Activated CD8-positive, alpha-beta memory T cell treated with anti-CD3 and anti-CD28 coated beads, Interleukin-2, amount 10 ng/mL, durations not matched to agents 7 days and 5 days (primary cell): ENCODE measurements around the gene ASTN1. TPM values are rescaled to one million over a fixed set of nuclear protein-coding genes. Genes with fewer than 3 reads are reported as not detected.

Experiments
- ATAC-seq: fragments of 150-1000 bp; cut with Tn5 transposase; one replicate; pipeline ENCODE4 v1.10.0; 2021; ENCODE audit warnings: moderate library complexity
- CTCF ChIA-PET: fragments of 350-600 bp; sonication (Branson Sonifier 250); formaldehyde crosslinking; loops from one replicate; lab custom pipeline; 2021; ENCODE audit warnings: antibody characterized with exemption; lab: Charles Lee
- DNase-seq: peaks from one replicate; pipeline ENCODE4 v3.0.0-alpha.2; 2020
- H3K27ac Mint-ChIP-seq: one replicate; pipeline ENCODE4 v1.8.0; 2021; ENCODE audit warnings: mild to moderate bottlenecking, mixed read lengths
- H3K27me3 Mint-ChIP-seq: one replicate; pipeline ENCODE4 v1.8.0; 2021; ENCODE audit warnings: mixed read lengths
- H3K36me3 Mint-ChIP-seq: one replicate; pipeline ENCODE4 v1.8.0; 2021; ENCODE audit warnings: mild to moderate bottlenecking, mixed read lengths
- H3K4me1 Mint-ChIP-seq: one replicate; pipeline ENCODE4 v1.8.0; 2021; ENCODE audit warnings: mixed read lengths
- H3K4me3 Mint-ChIP-seq: one replicate; pipeline ENCODE4 v1.8.0; 2021; ENCODE audit warnings: mild to moderate bottlenecking, moderate library complexity, mixed read lengths
- H3K9me3 Mint-ChIP-seq: one replicate; pipeline ENCODE4 v1.8.0; 2022; ENCODE audit warnings: low read depth, mixed read lengths
- total RNA-seq, 2 experiments: library from RNA; stranded (reverse); gene quantifications; one replicate each; pipeline ENCODE4 v1.2.3, GENCODE V29; 2021

The ASTN1 gene
- total RNA-seq, 2 experiments from 2014 or later: not detected

DNA sequence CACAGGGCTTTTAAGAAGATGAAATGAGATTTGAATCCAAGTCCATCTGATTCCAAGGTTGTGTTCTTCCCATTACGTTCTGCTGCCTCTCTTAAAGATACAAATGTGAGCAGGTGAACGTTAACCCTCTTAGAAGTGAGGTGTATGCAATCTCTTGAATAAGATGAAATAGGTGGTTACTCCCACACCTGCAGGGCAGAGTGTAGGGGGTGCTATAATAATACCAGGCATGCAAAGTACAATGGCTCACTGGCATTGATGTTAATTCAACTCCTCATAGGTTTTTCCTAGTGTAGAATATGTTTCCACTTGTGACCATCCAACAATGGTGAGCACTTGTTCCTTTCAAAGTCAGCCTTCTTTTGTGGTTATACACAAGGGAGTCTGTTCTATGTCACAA lies 163.0 kb downstream of the ASTN1 start:
- DNase-seq (no peak), ATAC-seq (no peak)
- H3K27me3 Mint-ChIP-seq: no peaks in the 10 kb centered on the region
- no peaks in the 10 kb centered on the region for H3K4me1 Mint-ChIP-seq
- CTCF ChIA-PET: no interaction called here
- H3K27ac Mint-ChIP-seq: no peak overlapping the region
- H3K36me3 Mint-ChIP-seq: no peaks in the 10 kb centered on the region
- H3K9me3 Mint-ChIP-seq: no peaks in the 10 kb centered on the region
- H3K4me3 Mint-ChIP-seq: no peak overlapping the region

DNA sequence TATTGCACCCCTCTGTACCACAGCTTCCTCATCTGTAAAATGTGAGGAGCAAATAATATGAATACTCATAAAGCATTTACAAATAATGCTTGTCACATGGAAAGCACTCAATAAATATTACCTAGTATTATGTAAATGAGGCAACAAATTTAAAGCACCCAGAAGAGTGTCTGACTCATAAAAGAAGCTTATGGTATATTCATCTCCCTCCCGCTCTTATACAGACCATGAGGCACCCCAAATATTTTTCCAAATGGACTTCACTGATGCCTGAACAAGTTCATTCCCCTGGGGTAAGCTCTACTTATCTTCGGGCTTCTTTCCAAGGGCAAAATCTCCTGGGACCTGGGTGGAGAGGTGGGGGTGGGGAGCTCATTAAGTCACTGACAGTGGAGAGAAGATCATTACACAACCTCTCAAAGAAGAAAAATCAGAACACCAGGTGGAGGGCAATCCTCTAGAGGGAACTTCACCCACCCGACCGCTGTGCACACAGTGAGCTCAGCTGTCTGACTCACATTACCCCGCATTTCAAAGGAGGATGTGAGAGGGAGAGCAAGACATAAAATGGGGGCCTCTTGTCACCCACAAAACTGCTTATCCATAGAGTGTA lies 166.2 kb downstream of the ASTN1 start:
- Mint-ChIP-seq H3K4me3 (no peak overlapping the region), H3K4me1 (no peaks in the 10 kb centered on the region), H3K27me3 (no peaks in the 10 kb centered on the region), H3K9me3 (no peaks in the 10 kb centered on the region), H3K36me3 (no peaks in the 10 kb centered on the region), H3K27ac (no peak overlapping the region)
- ATAC-seq (no peak), DNase-seq (no peak)
- CTCF ChIA-PET: no interaction called here

DNA sequence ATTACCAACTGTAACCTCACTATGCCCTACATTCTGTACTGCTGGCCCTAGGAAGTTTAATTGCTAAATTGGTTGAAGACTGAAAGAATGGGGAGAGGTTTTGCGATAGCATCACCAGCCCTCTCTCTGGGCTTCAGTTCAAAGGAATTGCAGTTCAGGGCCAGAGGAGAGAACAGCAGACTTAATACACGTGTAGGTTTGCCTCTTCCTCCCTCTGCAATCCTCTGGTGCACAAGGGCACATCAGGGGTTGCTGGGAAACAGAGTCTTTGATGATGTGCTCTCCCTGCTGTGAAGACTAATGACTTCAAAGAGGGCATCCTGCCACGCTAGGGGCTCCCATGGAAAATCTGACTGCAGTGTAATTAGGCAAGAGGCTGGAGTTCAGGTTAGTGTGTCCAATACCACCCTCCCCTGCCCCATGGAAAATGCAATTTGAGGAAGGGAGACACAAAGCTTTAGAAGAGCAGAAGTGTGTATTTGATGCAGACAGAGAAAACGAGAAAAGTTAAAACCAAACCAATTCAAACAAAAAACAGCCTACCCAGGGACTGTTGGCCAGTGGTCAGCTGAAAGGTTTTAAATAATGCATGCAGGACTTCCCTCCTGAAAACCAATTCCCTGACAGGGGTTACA lies 167.9 kb downstream of the ASTN1 start:
- H3K9me3 Mint-ChIP-seq: no peaks in the 10 kb centered on the region
- CTCF ChIA-PET: no interaction called here
- H3K27me3 Mint-ChIP-seq: no peaks in the 10 kb centered on the region
- H3K36me3 Mint-ChIP-seq: no peaks in the 10 kb centered on the region
- no peak for ATAC-seq
- no peaks in the 10 kb centered on the region for H3K4me1 Mint-ChIP-seq
- H3K4me3 Mint-ChIP-seq: no peak overlapping the region
- H3K27ac Mint-ChIP-seq: no peak overlapping the region
- no peak for DNase-seq

DNA sequence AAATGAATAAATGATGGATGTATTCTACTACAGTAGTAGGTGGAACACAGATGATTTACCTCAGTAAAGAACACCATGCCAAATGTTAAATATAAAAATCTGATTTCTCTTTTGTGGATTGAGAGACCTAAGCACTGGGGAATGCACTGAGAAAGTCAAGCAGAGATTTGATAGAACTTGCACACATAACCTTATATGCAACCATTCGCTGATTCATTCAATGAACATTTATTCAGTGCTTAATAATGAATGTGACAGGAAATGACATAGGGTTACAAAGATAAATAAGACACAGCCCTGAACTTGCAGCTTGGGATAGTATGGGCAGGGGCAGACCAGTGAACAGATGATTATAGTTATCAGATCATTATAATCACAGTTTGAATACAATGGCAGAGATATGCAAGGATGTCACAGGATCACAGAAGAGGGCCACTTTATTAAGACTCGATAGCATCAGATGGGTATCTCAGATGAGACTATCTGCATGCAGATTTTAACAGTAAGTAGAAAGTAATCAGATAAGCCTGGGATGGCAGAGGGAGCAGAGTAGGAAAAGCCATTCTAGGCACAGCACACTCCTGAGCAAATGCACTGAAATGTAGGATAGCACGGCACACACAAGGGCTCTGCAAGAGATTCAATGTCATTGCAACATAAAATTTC lies 169.4 kb downstream of the ASTN1 start:
- no peaks in the 10 kb centered on the region for H3K27me3 Mint-ChIP-seq
- H3K9me3 Mint-ChIP-seq: no peaks in the 10 kb centered on the region
- DNase-seq: no peak
- H3K4me3 Mint-ChIP-seq: no peak overlapping the region
- CTCF ChIA-PET: no interaction called here
- no peak for ATAC-seq
- no peaks in the 10 kb centered on the region for H3K36me3 Mint-ChIP-seq
- H3K4me1 Mint-ChIP-seq: no peaks in the 10 kb centered on the region
- no peak overlapping the region for H3K27ac Mint-ChIP-seq

DNA sequence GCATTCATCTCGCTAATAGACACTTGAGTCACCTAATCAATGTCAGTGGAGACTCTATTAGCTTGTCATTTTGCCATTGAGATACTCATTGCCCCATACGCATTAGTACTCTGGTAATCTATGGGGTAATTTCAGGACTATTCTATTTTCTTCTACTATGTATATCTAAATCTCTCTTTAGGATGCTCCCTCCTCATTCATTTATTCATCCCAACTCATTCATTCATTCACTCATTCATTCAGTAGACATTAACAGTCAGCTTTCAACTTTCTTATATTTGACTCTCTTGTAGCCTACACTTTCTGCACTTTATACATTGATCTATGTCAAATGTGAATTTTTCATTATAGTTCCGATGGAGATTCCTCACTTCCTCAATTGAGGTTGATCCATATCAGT lies 170.9 kb downstream of the ASTN1 start:
- no peak overlapping the region for H3K27ac Mint-ChIP-seq
- CTCF ChIA-PET: no interaction called here
- no peak for ATAC-seq
- H3K27me3 Mint-ChIP-seq: no peaks in the 10 kb centered on the region
- DNase-seq: no peak
- no peaks in the 10 kb centered on the region for H3K36me3 Mint-ChIP-seq
- H3K4me3 Mint-ChIP-seq: no peak overlapping the region
- no peaks in the 10 kb centered on the region for H3K4me1 Mint-ChIP-seq
- H3K9me3 Mint-ChIP-seq: no peaks in the 10 kb centered on the region

DNA sequence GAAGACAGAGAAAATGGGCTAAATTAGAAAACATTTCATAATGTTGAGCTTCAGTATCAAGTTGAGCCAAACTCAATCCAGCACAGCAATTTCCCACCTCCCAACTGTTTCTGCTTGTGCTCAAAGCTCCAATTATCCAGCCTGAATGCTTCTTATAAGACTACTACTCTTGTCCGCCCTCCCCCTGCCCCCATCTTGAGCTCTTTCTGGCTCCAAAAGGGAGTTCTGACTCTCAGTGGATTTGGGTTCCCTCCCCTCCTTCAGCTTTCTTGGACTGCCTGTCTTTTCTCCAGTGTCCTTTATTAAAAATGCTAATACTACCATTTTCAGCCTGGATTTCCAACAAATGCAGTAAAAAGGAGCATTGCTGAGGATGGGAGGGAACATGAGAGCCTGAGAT lies 174.8 kb downstream of the ASTN1 start:
- Mint-ChIP-seq H3K9me3 (no peaks in the 10 kb centered on the region), H3K27me3 (no peaks in the 10 kb centered on the region), H3K27ac (no peak overlapping the region), H3K36me3 (no peaks in the 10 kb centered on the region), H3K4me3 (no peak overlapping the region), H3K4me1 (no peaks in the 10 kb centered on the region)
- CTCF ChIA-PET: no interaction called here
- ATAC-seq (no peak), DNase-seq (no peak)

DNA sequence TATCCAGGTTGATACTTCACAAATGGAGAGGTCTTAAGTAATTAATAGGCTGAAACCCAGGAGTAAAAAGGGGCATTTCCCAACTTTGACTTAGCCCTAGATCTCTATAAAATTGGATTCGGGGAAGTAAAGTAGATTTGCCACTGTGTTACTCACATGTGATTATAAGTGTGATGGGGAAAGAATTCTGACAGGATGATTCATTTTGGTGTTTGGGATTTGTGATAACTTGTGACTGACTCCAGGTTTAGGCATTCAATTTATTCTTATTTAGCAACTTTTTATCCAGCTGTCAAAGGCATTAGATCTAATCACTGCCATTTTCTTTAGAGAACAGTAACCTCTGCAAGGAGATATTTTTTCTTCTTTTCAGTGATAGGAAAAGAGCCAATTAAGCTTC lies 175.5 kb downstream of the ASTN1 start:
- Mint-ChIP-seq H3K4me1 (no peaks in the 10 kb centered on the region), H3K27ac (no peak overlapping the region), H3K27me3 (no peaks in the 10 kb centered on the region), H3K36me3 (no peaks in the 10 kb centered on the region), H3K9me3 (no peaks in the 10 kb centered on the region), H3K4me3 (no peak overlapping the region)
- CTCF ChIA-PET: no interaction called here
- no peak for ATAC-seq
- no peak for DNase-seq

DNA sequence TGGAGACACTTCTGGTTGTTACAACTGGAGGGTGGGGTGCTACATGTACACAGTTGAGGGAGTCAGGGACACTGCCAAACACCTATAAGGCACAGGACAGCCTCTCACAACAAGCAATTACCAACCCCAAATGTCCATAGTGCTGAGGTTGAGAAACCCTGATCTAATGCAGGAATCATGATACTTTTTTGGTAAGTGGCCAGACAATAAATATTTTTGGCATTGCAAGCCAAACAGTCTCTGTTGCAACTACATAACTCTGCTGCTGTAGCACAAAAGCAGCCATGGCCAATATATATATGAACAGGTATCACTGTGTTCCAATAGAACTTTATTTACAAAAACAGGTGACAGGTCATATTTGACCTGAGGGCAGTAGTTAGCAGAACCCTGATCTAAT lies 177.5 kb downstream of the ASTN1 start:
- no peak overlapping the region for H3K4me3 Mint-ChIP-seq
- CTCF ChIA-PET: no interaction called here
- H3K27ac Mint-ChIP-seq: no peak overlapping the region
- H3K36me3 Mint-ChIP-seq: no peaks in the 10 kb centered on the region
- H3K9me3 Mint-ChIP-seq: no peaks in the 10 kb centered on the region
- H3K4me1 Mint-ChIP-seq: no peaks in the 10 kb centered on the region
- ATAC-seq (no peak), DNase-seq (no peak)
- no peaks in the 10 kb centered on the region for H3K27me3 Mint-ChIP-seq

DNA sequence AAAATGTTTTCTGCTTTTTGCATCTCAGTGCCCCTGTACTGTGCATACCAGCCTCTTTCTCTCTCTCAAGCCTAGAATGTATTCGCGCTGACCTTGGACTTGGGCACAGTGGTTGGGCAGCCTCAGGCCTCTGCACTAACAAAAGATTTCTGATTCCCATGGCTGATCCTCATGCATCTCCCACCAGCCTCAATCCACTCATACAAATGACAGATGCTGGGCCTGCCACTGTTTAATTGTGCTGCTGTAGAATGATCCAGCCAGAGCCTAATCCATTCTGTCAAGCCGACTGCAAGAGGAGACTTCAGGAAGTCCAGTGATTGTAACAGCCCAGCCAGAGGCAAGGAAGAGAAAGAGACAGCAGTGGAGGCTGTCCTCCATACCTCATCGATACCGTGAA lies 180.8 kb downstream of the ASTN1 start:
- H3K36me3 Mint-ChIP-seq: no peaks in the 10 kb centered on the region
- no peaks in the 10 kb centered on the region for H3K27me3 Mint-ChIP-seq
- H3K9me3 Mint-ChIP-seq: no peaks in the 10 kb centered on the region
- no peak for DNase-seq
- H3K4me3 Mint-ChIP-seq: no peak overlapping the region
- no peak overlapping the region for H3K27ac Mint-ChIP-seq
- CTCF ChIA-PET: no interaction called here
- H3K4me1 Mint-ChIP-seq: no peaks in the 10 kb centered on the region
- ATAC-seq: no peak

DNA sequence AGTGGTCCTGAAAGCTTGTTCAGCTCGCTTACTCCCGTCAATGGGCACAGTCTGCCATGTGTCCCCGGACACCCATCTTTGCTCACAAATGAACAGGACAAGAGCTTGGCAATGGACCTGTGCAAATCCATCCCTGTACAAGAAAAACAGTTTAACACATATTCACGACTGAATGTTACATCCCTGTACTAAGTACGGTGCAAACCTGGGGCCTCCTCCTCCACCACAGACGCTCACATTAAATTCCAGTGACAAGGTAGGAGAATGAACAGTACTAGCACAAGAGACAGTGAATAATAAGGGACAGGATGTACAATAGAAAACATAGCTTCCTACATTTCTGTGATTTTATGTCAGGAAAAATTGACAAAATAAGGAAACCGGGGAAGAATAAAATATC lies 187.7 kb downstream of the ASTN1 start:
- Mint-ChIP-seq H3K27me3 (no peaks in the 10 kb centered on the region), H3K27ac (no peak overlapping the region), H3K4me3 (no peak overlapping the region), H3K36me3 (no peaks in the 10 kb centered on the region), H3K9me3 (no peaks in the 10 kb centered on the region), H3K4me1 (no peaks in the 10 kb centered on the region)
- CTCF ChIA-PET: no interaction called here
- DNase-seq (no peak), ATAC-seq (no peak)

DNA sequence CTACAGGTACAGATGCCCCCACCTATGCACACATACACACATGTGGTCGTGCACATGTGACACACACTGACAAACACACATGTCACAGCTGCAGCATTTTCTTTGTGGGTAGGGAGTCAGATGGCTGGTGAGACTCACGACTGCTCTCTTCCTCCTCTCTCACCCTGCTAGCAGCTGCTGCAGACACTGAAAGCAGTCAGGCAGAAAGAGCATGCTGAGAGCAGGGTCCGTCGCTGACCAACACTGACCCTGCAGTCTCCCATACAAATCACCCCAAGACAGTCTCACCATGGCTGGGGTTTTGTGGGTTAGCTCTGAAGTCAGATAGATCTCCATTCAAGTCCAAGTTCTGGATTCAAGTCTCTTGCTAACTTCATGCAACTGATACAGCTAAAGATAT lies 188.3 kb downstream of the ASTN1 start:
- Mint-ChIP-seq H3K4me1 (no peaks in the 10 kb centered on the region), H3K9me3 (no peaks in the 10 kb centered on the region), H3K27ac (no peak overlapping the region), H3K36me3 (no peaks in the 10 kb centered on the region), H3K4me3 (no peak overlapping the region), H3K27me3 (no peaks in the 10 kb centered on the region)
- no peak for DNase-seq
- ATAC-seq: no peak
- CTCF ChIA-PET: no interaction called here

DNA sequence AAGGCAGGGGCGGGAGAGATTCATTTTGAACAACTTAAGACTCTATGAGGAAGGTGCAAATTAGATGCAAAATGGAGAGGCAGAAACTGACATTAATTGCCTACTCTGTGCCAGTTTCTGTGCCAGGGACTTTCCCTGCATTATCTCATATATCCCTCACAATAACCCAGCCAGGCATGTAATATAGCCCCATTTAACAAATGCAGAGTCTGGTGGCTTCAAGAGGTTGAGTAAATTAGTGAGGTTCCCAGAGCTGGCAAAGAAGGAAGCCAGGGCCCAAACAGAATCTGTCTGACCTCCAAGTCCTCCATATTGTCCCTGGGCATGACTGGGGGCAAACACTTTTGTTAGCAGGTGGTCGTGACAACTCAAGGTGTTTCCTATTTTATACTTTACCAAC lies 199.8 kb downstream of the ASTN1 start:
- H3K4me3 Mint-ChIP-seq: no peak overlapping the region
- CTCF ChIA-PET: no interaction called here
- H3K27ac Mint-ChIP-seq: no peak overlapping the region
- DNase-seq (no peak), ATAC-seq (no peak)
- no peaks in the 10 kb centered on the region for H3K9me3 Mint-ChIP-seq
- no peaks in the 10 kb centered on the region for H3K36me3 Mint-ChIP-seq
- no peaks in the 10 kb centered on the region for H3K4me1 Mint-ChIP-seq
- H3K27me3 Mint-ChIP-seq: no peaks in the 10 kb centered on the region

DNA sequence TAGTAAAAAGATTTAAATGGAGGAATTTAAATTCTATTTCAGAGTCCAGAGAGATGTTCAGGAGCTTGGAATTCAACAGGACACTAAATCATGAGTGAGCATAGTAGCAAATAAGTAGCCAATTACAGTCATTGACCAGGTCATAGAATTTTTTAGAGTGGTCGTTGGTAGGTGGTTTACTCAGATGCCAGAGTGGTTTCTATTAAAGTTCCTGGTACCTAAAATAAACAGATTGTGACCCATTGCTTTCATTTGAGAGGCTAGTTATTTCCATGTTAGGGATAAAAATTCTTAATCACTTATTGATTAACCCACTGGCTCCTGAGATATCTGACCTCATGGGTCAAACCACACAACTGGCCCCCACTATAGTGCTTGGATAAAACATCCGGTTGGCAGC lies 201.3 kb downstream of the ASTN1 start:
- Mint-ChIP-seq H3K27ac (no peak overlapping the region), H3K9me3 (no peaks in the 10 kb centered on the region)

DNA sequence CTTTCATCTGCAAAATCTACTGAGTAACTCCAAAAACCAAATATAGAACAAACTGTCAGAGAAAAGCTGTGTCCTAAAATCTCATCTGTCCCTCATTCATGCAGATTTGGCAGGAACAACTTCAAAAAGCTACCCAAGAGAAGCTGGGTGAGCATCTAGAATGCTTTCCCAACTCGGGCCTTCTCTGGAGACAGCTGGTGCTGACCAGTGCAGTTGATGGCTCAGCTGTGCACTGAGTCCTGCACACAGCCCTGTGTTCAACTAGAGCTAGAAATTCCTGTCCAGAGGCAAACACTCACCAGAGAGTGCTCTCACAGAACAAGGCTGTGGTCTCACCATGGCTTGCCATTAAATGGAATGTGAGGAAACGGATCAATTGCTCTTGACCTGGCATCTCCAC lies 202.8 kb downstream of the ASTN1 start:
- DNase-seq: no peak
- CTCF ChIA-PET: no interaction called here
- H3K27me3 Mint-ChIP-seq: no peaks in the 10 kb centered on the region
- no peaks in the 10 kb centered on the region for H3K9me3 Mint-ChIP-seq
- H3K4me1 Mint-ChIP-seq: no peaks in the 10 kb centered on the region
- H3K36me3 Mint-ChIP-seq: no peaks in the 10 kb centered on the region
- no peak overlapping the region for H3K27ac Mint-ChIP-seq
- no peak for ATAC-seq
- H3K4me3 Mint-ChIP-seq: no peak overlapping the region

More for the DNA sequence above, 201.3 kb downstream of the ASTN1 start:
- CTCF ChIA-PET: no interaction called here
- no peaks in the 10 kb centered on the region for H3K36me3 Mint-ChIP-seq
- DNase-seq: no peak
- H3K4me1 Mint-ChIP-seq: no peaks in the 10 kb centered on the region
- no peak overlapping the region for H3K4me3 Mint-ChIP-seq
- H3K27me3 Mint-ChIP-seq: no peaks in the 10 kb centered on the region
- no peak for ATAC-seq
